GM03348 (cell line): Measurements from ENCODE around the gene CSGALNACT2.

Source experiments
- DNase-seq: peaks from one replicate; pipeline ENCODE4 v3.0.0; 2012; ENCODE audit warnings: low spot score

Gene CSGALNACT2

DNA sequence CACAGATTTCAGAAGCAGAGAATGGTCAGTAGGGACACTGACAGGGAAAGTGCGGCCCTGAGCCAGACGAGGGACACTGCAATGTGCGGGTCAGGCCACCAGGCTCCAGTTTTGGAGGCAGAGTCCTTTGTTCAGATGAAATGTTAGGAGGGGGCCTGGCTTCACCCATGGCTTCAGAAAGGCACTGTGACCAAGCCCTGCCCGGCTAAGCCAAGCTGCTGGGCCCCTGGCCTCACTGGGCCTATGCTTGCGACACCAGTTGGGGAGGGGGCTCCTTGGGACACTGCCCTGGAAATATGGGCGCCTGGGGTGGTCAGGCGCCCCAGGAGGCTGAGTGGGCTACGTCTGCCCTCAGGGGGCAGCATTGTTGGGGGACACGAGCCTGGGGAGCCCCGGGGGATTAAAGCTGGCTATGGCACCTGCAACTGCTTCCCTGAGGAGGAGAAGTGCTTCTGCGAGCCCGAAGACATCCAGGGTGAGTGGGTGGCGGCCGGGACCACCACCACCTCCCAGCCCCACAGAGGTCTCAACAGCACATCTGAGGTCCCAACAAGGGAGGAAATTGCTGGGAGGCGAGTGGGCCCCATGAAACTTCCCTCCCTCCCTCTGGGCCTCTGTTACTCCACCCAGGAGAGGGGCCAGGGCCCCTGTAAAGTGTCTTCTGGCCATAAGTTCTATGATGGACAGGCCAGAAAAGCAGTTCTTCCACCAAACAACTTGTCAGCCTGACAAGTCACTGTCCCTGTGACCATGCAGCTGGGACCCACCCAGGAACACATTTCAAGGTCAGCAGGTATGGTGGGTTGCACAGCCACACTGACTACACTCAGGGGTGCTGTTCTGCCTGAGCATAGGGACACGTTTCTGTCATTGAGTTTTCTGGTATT lies 24.8 kb upstream of the CSGALNACT2 start:
- no peak for DNase-seq

DNA sequence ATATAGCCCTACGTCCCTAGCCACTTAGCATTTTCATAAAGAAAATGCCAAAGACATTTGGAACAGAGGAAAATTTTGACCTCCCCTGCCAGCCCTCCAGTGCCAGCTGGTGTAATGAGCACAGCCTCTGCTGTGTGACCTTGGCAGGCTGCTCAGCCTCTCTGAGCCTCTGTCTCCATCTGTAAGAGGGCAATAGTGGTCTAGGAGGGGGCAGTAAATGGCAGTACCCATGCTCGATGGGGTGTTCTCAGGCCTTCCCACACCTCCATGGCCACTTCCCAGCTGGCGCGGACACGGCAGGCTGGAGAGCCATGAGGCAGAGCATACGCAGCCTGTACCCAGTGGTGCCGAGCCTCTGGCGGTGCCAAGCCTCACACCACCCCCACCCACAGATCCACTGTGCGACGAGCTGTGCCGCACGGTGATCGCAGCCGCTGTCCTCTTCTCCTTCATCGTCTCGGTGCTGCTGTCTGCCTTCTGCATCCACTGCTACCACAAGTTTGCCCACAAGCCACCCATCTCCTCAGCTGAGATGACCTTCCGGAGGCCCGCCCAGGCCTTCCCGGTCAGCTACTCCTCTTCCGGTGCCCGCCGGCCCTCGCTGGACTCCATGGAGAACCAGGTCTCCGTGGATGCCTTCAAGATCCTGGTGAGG lies 24.0 kb upstream of the CSGALNACT2 start:
- no peak for DNase-seq

DNA sequence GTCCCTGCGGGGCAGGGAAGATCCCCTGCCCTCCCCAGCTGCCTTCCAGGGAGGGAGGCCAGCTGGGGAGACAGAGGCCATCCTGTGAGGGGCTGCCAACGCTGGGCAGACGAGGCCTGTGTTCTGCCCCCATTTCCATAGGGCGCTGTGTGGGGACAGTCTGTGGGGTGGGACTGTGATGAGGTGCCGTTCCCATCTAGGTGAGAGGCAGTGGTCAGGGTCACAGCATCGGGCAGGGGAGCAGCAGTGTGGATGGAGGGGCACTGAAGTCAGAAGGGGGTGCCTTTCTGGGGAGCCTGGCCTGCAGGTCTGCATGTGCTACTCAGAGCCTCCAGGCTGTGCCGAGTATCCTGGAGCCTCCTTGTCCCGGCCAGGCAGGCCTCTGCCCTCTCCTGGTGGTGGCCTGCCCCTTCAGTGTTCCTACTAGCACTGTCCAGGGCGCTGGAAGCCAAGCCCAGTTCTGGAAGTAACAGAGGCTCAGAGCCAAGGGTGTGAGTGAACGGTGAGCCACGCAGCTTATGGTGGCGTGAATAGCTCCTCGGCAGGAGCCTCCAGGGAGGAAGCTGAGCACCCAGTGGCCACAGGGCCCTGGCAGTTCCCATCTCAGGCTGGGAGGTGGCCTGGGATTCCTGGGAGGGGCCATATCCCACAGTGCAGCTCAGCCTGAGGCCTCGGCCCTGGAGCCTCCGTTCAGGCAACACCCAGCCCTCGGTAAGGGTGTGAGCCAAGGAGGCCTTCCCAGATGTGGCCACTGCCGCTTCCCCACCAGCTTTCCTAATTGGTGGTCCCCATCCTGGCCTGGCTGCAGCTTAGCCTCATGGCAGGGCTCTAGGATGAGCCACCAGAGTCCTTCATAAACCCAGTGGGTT lies 23.3 kb upstream of the CSGALNACT2 start:
- DNase-seq = no peak

DNA sequence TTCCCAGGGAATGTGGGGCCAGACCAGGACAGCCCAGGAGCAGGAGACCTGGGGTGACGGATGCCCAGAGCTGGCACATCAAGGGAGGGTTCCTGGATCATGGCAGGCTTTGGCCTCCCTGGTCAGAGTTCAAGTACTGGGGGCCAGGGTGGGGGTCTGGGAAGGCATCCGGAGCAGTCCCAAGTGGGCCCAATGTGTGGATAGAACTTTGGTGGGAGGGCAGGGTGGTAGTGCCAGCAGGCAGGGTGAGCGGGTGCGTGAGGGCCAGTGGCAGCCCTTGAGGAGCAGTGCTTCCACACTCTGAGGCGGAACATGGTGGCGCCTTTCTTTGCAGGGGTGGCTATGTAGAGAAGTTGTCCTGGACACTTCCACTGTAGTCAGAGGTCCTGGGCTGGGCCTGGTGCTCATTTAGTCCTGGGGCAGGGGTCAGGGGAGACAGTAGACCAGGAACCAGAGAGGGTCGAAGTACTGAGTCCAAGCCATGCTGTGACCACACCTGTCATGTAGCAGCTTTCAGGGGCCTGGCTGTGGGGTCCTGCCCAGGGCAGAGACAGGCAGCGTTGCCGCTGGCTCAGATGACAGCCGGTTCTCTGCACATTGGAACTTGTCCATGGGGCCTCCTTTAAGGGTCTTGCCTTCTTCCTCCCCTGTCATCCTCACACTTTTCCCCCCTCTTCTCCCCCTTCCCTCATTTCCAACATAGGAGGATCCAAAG lies 22.2 kb upstream of the CSGALNACT2 start:
- DNase-seq = no peak

DNA sequence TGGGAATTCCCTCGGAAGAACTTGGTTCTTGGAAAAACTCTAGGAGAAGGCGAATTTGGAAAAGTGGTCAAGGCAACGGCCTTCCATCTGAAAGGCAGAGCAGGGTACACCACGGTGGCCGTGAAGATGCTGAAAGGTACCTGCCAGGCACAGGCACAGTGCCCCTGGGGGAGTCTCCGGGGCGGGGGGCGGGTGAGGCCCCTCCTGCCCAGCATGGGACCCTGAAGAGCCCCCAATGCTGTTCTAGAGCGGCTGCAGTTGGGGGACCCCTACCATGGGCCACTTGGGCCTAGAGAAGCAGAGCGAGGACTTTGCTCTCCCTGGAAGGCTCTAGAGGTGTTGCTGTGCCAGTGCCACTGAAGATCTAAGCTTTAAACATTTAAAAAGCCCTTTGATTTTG lies 21.6 kb upstream of the CSGALNACT2 start:
- no peak for DNase-seq

DNA sequence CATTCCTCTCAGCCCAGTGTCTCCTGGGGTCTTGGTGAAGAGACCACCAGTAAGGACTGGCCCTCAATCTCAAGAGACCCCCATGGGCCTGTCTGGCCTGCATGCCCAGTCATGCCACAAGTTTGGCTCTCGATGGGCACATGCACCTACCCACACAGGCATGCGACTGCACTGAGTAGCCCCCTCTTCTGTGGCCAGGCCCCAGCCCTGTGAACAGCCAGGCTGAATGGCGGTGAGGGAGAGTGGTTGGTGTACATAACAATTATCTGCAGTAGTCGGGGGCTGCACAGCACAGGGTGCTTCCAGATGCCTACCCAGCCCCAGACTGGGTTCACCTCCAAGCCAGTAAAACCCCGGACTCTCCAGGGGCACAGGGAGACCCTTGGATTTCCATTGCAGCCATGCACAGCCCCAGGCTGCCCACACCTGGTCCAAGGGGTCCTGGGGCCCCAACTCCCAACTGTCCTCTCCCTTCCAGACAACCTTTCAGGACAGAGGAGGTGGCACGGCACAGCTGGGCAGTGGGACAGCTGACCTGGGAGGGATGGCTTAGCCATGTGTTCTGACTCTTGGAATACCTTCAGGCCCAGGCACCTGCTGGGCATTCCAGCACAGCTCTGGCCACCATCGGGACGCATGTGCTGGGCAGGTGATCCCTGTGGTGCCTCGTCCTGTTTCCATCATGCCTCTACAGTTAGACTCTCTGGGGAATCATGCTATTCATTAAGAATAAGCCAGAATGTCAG lies 21.0 kb upstream of the CSGALNACT2 start:
- DNase-seq = no peak

DNA sequence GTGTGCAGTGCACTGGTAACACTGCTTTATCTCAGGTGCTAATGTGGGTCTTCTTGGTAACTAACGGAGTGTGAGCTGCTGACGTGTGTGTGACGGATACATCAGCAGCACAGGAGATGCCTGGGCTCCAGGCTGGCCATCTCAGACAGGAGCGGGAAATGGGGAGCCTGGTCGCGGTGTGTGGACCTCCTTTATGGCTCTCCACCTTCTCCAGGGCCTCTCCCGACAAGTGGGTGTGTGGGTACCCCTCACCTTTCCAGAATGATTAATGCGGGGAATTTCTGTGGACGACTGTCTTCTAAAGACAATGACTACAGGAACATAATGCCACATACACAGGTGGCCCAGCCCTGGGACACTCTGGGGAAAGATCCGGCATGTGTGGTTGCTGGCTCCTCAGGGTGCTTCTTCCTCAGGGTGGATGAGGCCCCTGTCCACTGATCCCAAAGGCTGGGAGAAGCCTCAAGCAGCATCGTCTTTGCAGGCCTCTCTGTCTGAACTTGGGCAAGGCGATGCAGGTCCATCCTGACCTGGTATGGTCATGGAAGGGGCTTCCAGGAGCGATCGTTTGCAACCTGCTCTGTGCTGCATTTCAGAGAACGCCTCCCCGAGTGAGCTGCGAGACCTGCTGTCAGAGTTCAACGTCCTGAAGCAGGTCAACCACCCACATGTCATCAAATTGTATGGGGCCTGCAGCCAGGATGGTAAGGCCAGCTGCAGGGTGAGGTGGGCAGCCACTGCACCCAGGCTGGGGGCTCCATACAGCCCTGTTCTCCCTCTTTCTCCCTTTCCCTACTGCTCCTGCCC lies 20.3 kb upstream of the CSGALNACT2 start:
- DNase-seq = no peak

DNA sequence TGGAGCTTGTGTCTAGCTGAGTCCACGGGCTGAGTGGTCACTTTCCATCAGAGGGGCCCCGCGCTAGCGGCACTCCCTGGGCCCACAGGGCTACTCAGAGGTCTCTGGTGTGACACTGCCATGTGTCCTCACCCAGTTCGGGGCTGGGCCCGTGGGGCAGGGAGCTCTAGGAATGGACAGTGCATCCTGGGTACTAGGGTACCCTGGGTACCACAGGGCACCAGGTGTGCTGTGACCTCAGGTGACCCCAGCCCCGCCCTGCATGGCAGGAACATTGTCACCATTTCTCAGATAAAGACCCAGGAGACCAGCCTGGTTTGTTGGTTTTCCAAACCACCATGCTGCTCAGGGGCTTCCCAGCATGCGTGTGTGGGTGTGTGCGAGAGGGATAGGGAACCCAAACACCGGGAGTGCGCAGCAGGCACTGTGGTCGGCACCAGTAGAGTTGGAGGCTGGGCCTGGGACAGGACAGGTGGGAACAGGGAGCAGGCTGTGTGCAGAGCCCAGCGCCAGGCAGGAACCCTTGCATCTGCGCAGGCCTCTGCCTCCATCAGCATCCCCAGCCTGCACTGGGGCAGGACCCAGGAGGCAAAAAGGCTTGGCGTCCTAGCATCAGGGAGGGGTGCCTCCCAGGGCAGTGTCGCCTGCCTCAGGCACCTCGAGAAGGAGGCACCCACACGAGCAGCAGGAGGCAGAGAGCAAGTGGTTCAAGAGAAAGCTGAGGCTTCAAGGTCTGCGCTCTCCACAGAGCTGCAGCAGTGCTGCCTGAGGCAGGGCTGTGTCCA lies 19.4 kb upstream of the CSGALNACT2 start:
- DNase-seq = no peak

DNA sequence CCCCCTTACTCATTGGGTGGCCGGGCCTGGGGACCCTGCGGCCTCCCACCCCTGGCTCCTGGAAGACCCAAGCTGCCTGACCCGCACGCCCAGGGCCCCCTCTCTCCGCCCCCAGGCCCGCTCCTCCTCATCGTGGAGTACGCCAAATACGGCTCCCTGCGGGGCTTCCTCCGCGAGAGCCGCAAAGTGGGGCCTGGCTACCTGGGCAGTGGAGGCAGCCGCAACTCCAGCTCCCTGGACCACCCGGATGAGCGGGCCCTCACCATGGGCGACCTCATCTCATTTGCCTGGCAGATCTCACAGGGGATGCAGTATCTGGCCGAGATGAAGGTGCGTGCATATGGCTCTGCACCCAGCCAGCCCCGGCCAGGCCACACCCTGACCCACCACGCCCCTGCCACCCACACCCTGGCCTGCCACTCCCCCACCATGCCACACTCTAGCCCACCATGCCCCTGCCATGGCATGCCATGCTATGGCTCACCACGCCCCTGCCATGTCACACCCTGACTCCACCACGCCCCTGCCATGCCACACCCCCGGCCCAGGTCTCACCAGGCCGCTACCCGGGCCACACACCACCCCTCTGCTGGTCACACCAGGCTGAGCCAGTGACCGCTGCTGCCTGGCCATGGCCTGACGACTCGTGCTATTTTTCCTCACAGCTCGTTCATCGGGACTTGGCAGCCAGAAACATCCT lies 18.7 kb upstream of the CSGALNACT2 start:
- no peak for DNase-seq

DNA sequence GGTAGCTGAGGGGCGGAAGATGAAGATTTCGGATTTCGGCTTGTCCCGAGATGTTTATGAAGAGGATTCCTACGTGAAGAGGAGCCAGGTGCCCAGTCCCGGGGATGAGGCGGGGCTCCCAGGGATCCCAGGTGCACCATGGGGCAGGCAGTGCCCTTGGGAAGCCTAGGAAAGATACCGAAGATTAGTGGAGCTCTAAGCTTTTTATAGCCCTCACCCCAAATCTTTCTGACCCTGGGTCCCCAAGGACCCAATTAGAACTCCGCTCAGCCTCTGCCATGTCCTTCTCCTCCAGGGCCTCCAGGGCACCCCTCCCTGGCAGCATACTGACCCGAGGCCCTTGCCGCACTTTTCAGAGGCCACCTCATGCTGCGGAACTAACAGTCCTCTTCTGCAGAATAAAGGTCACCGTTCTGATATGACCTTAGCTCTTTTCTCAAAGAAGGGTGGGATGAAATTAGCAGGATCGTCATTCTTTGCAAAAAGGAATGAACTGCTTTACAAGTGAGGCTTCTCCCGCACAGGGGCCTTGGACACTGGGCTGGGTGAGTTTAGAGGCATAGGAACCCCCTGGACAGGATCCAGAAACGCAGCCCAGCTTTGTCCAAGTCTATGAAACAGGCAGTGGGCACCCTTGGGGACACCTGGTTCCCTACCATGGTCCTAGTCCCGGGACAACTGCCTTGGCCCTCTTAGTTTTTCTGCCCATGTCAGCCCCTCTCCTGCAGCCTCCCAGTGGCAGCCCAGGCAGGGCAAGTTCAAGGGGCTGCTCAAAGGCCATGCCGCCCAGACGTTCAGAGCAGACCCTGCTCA lies 17.9 kb upstream of the CSGALNACT2 start:
- DNase-seq = no peak

DNA sequence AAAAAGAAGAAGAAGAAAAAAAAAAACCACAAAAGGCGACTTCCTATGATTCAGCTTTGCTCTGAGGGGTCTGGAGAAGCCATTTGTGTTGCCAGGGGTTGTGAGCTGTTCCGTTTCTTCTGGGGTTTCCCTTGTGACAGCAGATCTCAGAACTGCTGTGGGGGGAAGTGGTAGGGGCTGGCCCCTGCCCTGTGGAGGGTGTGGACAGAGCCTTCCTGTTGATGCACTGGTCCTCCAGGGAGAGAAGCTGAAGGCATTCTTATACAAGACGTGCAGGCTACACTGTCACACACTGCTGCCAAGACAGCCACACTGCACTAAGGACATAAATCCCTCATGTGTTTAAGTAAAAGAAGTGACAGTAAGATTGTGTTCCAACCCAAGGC lies 17.3 kb upstream of the CSGALNACT2 start:
- no peak for DNase-seq

DNA sequence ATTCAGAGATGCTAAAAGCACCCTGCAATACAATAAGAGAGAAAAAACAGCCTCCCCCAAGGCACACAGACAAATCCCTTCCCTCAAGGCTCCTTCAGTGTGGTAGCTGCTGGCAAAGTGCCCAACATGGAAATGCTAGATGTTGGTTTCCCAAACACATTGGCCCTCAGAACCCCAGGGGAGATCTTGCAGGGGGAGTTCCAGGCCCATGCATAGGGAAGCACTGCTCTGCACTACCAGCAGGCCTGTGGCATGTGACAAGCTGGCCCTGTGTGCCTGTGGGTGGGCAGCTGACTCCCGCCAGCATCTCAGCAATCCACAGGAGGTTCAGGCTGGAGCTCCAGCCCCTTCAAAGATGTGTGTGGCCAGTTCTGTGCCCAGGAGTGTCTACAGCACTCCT lies 16.8 kb upstream of the CSGALNACT2 start:
- DNase-seq = no peak

DNA sequence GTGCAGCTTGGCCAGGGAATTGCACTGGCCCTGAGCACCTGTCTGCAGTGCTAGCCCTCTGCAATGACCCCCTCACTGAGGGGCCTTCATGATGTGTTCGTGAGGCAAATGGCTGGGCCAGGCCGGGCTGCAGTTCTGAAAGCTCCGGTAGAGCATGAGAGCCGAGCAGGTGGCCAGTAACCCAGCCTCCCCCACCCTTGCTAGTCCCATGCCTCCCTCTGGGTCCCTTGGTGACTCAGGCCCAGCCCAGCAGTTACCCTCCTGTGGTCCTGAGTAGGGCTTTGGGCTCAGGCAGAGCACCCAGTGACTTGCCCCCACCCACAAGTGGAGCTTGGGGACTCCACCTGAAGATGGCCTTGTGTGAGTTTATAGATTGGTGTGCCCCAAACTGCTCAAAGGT lies 16.1 kb upstream of the CSGALNACT2 start:
- no peak for DNase-seq

DNA sequence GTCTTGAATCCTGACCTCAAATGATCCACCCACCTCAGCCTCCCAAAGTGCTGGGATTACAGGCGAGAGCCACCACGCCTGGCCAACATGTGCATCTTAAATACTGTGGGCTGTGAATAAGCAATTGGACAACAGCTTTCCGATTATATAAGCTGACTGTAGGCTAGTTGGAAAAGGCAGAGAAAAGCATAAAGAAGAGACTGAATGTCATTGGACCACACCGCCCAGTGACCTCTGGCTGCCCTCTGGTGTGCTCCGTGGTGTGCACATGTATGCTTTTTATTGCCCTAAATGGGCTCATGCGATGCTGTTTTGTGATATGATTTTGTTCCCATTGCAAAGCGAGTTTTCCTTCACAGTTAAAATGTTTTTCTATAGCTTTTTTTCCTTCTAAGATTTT lies 15.4 kb upstream of the CSGALNACT2 start:
- DNase-seq = no peak

DNA sequence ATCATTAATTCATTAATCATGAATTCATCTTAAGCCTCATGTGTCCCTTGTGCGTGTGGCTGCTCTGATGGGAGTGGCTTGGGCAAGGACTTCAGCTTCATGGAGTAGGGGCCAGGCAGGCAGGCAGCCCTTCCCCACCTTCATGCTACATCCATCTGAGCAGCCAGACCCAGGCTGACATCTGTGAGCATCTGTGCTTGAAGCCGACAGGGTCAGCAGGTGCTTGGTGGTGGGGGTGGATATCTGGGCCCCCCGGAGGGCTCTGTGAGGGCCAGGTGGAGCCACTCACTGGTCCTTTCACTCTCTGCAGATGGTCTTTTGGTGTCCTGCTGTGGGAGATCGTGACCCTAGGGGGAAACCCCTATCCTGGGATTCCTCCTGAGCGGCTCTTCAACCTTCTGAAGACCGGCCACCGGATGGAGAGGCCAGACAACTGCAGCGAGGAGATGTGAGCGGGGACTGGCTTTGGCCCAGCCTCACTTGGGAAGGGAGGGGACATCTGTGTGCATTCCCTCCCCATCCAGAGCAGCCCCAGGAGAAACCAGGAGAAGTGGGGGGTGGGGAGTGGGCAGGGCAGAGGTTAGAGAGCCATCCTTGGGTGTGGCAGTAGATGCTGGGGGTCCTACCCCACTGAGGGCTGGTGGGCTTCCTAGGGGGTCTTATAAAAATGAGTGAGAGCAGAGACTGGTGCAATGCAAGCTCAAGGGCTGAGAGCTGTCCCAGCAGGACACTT lies 14.7 kb upstream of the CSGALNACT2 start:
- no peak for DNase-seq

DNA sequence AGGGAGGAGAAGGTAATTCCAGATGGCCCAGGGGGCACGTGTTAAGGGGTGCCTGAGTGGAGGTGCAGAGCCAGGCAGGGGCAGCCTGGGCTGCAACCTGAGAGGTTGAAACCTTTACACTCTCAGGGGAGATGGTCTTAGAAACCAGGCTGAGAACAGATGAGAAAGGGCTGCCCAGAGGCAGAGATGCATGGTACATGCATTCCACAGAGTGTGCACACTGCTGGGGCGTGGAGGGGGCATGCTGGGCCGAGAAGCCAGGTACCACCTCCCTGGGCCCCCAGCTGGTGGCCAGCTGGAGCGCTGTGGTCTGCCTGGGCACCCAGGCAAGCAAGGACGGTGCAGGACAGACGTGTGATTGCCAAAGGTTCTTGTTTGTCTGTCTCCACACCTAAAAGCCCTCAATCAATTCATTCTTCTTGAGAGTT lies 14.1 kb upstream of the CSGALNACT2 start:
- no peak for DNase-seq

DNA sequence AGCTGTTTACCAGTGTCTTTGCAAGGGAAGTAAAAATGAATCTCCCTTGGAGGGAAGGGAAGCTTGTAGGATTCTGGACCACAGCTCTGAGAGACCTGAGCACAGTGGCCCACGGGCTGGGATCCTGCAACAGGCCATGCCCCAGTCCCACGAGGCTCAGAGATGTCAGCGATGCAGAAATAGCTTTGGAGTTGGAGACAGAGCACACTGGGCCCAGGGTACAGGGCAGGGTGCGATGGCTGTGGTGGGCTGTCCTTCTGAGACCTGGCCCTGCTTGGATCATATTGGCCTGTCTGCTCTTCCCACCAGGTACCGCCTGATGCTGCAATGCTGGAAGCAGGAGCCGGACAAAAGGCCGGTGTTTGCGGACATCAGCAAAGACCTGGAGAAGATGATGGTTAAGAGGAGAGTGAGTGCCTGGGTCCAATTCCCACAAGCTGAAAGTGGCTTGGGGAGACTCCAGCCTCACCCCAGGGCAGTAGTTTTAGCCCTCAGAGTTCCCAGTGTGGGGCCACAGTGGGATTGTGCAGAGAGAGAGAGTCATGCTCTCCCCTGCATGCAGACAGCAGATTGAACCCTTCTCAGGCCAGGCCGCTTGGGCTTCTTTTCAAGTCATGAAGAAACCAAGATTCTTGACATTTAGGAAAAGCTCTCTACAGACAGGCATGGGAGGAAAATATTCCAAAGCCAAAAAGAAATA lies 13.5 kb upstream of the CSGALNACT2 start:
- DNase-seq = no peak
